Neural cell (in vitro differentiated cells): ENCODE results near the gene HAUS6.

Experiments used
- TAF1 ChIP-seq: IDR thresholded peaks from 2 replicates; pipeline ENCODE4 v1.6.1; 2012; ENCODE audit warnings: low read depth
- TF ChIP-seq, protein P1 (sequence below): fragments of 450-650 bp; IDR thresholded peaks from 2 replicates; pipeline ENCODE4 v1.5.1; 2014; ENCODE audit warnings: antibody characterized with exemption, mild to moderate bottlenecking, moderate library complexity; ENCODE audit not compliant: poor library complexity, severe bottlenecking

DNA sequence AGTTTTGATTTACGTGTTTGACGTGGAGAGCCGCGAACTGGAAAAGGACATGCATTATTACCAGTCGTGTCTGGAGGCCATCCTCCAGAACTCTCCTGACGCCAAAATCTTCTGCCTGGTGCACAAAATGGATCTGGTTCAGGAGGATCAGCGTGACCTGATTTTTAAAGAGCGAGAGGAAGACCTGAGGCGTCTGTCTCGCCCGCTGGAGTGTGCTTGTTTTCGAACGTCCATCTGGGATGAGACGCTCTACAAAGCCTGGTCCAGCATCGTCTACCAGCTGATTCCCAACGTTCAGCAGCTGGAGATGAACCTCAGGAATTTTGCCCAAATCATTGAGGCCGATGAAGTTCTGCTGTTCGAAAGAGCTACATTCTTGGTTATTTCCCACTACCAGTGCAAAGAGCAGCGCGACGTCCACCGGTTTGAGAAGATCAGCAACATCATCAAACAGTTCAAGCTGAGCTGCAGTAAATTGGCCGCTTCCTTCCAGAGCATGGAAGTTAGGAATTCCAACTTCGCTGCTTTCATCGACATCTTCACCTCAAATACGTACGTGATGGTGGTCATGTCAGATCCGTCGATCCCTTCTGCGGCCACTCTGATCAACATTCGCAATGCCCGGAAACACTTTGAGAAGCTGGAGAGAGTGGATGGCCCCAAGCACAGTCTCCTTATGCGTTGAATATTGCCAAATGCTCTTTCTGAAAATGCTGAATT is 52.6 kb downstream of the HAUS6 start:
- no peak for TF ChIP-seq TAF1
- TF ChIP-seq, protein P1, sequence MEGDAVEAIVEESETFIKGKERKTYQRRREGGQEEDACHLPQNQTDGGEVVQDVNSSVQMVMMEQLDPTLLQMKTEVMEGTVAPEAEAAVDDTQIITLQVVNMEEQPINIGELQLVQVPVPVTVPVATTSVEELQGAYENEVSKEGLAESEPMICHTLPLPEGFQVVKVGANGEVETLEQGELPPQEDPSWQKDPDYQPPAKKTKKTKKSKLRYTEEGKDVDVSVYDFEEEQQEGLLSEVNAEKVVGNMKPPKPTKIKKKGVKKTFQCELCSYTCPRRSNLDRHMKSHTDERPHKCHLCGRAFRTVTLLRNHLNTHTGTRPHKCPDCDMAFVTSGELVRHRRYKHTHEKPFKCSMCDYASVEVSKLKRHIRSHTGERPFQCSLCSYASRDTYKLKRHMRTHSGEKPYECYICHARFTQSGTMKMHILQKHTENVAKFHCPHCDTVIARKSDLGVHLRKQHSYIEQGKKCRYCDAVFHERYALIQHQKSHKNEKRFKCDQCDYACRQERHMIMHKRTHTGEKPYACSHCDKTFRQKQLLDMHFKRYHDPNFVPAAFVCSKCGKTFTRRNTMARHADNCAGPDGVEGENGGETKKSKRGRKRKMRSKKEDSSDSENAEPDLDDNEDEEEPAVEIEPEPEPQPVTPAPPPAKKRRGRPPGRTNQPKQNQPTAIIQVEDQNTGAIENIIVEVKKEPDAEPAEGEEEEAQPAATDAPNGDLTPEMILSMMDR = no peak
